Gastrocnemius medialis (tissue), 4 donors: ENCODE measurements around the gene ELOVL4.

Experiments used
- CTCF ChIP-seq, 5 experiments: fragments of 450-650 bp in 3 of 5; fragments of 200-600 bp in 2 of 5; sonication (generic) in 2 of 5; IDR thresholded peaks in 4 of 5; conservative IDR thresholded peaks in 1 of 5; 1 replicate in 4 of 5; 2 replicates in 1 of 5; pipeline ENCODE4 v1.5.1; 2016 to 2019; ENCODE audit warnings: antibody characterized with exemption in 5 of 5, mild to moderate bottlenecking in 3 of 5, moderate library complexity in 3 of 5
- POLR2A ChIP-seq, 2 donors: fragments of 450-650 bp; IDR thresholded peaks; one replicate each; pipeline ENCODE4 v1.6.1; 2017; ENCODE audit warnings: antibody characterized with exemption in 2 of 2, mild to moderate bottlenecking in 2 of 2, moderate library complexity in 2 of 2

- no peak for TF ChIP-seq POLR2A (IDR thresholded peaks at IDR 0.05)
- no peak for TF ChIP-seq CTCF (IDR thresholded peaks at IDR 0.05 in 4 of 5, conservative IDR thresholded peaks at IDR 0.05 in 1 of 5)
Observed at GRCh38 chr6:79993911-79994309, 46.6 kb upstream of the ELOVL4 start.
